HCEC 1CT (cell line): ENCODE data around the gene KCNMB4.
A peak's percentile ranks its signal among the peaks of the same experiment; 100 is the strongest.
"Not testable (repeated sequence)": the region's sequence is repeated elsewhere in the genome, so short reads cannot be mapped to it uniquely, and the experiment has no call there.

Experiments
- DNase-seq: peaks from one replicate; pipeline ENCODE4 v3.0.0-alpha.2; 2017

The KCNMB4 gene

DNA sequence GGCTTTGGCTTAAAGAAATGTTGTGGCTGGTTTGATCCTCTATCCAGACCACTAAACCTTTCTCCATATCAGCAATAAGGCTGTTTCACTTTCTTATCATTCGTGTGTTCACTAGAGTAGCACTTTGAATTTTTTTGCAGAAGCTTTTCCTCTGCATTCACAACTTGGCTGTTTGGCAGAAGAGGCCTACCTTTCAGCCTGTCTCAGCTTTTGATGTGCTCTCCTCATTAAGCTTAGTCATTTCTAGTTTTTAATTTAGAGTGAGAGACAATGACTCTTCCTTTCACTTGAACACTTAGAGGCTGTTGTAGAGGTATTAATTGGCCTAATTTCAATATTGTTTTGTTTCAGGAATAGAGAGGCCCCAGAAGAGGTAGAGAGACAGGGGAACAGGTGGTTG lies 13.8 kb downstream of the KCNMB4 start:
- no peak for DNase-seq

GRCh38 chr12:70383484-70383883 lies 17.4 kb downstream of the KCNMB4 start:
- DNase-seq: no peak

DNA sequence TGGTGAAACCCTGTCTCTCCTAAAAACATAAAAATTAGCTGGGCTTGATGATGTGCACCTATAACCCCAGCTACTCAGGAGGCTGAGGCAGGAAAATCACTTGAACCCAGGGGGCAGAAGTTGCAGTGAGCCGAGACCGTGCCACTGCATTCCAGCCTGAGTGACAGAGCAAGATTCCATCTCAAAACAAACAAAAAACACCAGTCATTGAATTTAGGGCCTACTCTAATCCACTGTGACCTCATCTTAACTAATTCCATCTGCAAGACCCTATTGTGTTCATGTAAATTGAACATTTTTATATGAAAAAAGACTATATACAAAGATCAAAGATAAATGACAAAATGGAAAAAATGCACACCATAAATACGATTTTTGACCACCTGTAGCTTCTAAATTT lies 17.8 kb downstream of the KCNMB4 start:
- no peak for DNase-seq

DNA sequence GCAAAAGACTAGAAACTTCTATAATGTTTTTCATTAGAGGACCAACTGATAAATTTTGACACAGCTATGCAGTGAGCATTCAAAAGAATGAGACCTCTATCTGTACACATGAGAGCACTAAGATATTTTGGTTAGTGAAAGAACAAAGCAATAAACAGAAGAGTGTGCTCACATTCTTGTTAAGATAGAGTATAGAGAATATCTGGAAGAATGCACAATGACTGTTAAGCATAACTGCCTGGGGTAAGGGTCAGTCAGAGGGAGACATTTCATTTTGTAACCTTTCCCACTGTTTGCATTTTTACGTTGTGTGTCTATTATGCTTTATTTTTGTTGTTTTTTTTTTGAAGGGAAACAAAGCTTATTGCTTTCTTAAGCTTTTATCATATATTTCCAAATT lies 20.7 kb downstream of the KCNMB4 start:
- DNase-seq: no peak

- DNase-seq: no peak
These were observed 23.6 kb downstream of the KCNMB4 start for GRCh38 chr12:70389678-70390077.

DNA sequence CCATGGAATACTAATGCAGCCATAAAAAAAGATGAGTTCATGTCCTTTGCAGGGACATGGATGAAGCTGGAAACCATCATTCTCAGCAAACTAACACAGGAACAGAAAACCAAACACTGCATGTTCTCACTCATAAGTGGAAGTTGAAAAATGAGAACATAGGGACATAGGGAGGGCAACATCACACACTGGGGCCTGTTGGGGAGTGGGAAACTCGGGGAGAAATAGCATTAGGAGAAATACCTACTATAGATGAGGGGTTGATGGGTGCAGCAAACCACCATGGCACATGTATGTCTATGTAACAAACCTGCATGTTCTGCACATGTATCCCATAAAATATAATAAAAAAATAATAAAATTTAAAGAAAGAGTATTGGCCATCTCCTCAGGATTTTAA lies 26.5 kb downstream of the KCNMB4 start:
- DNase-seq: not testable (repeated sequence)

- DNase-seq: peak; percentile 15
These were observed 27.9 kb downstream of the KCNMB4 start for GRCh38 chr12:70393787-70394499.

GRCh38 chr12:70398002-70398401 lies 31.9 kb downstream of the KCNMB4 start:
- DNase-seq: no peak

- DNase-seq: no peak
These were observed 32.8 kb downstream of the KCNMB4 start for GRCh38 chr12:70398862-70399261.

DNA sequence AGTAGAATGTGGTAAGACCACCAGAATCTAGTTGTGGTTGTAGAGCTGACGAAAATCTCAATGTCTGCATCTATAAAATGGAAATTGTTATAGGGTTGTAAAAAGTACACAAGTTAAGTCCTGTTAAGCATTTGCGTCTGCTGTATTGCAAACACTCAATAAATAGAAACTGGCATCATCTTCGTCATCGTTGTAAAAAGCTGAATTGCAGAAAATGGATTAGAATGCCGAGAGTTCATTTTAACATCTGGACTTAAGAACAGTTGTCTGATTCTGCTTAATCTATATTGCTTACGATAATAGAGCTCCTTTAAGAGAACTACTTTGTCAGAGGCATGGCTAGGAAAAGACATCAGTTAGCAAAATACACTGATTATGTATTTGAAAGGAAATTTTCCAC lies 33.2 kb downstream of the KCNMB4 start:
- DNase-seq: no peak

GRCh38 chr12:70400124-70400523 lies 34.0 kb downstream of the KCNMB4 start:
- no peak for DNase-seq

DNA sequence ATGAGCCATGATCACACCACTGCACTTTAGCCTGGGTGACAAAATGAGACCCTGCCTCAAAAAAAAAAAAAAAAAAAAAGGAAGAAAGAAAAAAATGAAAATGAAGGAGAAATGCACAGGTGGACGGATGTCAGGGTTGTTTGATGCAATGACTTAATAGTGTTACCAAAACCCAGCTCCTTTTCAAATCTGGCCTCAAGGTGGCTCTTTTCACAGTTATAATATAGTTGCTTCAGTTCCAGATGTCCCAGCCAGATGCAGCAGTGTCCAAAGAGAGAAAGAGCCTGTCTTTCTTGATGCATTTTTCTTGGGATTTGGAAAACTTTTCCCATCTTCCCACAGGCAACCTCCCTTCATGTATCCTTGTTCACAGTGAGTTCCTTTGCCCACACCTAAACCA lies 36.5 kb downstream of the KCNMB4 start:
- DNase-seq: peak; percentile 5

DNA sequence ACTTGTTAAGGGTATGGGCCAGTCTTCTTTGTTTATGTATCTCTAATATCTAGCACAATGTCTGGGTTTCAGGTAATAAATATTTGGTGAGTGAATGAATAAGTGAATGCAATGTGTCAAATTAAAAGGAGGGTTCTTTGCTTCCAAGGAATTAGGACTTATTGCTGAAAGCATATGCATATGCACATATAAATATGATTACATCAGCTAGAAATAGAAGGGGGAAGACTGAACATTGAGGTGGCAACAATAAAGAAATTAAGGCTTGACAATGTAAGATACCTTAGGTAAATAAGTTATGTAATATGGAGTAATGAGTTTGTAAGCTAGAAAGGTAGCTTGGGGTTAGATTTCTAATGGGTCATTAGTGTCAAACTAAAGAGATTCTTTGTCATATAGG lies 37.7 kb downstream of the KCNMB4 start:
- no peak for DNase-seq

DNA sequence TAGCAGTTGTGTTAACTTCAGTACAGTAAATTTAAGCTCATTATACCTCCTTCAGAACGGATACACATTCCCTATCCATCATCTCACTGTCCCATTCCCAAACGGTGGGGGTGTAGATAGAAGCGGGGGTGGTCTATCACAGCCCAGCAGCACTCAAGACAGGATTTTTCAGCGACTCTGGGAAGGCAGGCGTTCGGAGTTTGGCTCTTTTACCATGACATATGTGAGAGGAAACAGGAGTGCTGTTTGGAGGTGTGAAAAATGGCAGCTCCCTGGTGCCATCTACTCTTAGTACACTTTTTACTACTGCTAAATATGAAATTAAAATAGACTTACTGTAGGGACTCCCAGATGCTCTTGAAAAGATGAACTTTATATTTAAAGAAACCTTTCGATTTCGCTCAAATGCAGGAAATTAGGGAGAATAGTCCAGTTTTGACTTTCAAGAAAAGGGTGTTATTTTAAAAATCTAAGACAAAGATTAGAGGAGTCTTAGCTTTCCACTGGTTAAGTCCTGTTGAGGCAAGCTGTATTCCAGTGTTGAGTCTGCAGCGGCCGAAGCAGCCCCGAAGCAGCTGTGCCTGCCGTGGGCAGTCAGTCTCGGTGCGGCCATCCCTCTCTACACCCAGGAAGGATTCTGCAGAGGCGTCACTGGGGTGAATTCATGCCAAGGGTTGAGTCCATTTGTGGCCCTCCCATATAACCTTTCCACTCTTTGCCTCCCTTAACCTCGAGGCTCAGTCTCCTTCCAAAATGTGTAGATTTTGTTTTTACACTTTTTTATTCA lies 42.1 kb downstream of the KCNMB4 start:
- DNase-seq: no peak

DNA sequence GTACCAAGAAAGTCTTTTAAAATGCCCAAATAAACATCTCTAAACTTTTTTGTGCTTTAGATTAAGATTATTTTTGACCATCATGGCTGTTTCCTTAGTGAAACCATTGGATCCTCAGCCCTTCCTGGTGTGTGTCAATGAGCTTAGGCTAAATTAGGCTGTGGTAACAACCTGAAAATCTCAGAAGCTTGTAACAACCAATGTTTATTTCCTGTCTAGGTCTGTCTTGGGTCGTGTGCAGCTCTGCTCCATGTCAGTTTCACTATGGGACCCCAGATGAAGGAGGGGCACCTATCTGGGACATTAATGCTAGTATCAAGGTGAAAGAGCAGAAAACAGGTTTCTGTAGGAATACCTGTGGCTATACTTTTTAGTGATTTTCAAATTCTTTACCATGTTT lies 49.9 kb downstream of the KCNMB4 start:
- DNase-seq: no peak

GRCh38 chr12:70417121-70417520 lies 51.0 kb downstream of the KCNMB4 start:
- DNase-seq: no peak

GRCh38 chr12:70418101-70418500 lies 52.0 kb downstream of the KCNMB4 start:
- no peak for DNase-seq

DNA sequence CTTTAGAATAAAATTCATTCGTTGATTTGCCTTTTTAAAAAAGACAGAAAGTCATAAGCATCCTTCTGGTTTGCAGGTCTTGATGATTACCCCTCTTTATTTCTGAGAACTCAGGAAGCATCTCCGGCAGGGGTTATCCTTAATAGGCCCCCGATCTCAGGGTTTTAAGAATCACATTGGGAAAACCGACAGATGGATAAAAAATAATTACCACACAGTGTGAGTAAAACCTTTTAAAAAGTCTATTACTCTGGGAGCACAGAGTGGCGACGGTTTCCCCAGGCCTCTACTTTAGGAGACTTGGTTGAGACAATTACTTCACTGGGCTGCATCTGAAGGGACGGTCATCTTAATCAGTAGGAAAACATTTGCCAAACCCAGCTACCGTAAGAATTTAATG lies 56.5 kb downstream of the KCNMB4 start:
- no peak for DNase-seq

GRCh38 chr12:70426620-70427019 lies 60.5 kb downstream of the KCNMB4 start:
- DNase-seq: no peak

DNA sequence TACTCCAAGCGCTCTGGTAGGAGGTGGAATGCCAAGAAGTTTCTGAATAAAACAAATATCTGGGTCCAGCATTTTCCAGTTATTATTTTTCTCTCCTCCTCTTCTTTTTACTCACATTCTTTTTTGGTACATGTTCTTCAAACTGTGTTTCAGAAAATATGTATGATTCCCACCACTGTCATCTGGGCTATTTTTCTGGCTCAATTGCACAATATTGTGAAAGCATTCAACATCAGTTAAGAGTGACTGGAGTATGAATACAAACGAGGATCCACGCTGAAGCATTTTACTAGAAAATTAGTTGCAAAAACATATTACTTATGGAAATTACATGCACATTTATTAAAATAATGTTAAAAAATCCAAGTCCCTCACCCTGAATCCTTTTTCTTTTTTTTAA lies 61.5 kb downstream of the KCNMB4 start:
- no peak for DNase-seq

- DNase-seq: no peak
These were observed 64.3 kb downstream of the KCNMB4 start for GRCh38 chr12:70430400-70430799.

DNA sequence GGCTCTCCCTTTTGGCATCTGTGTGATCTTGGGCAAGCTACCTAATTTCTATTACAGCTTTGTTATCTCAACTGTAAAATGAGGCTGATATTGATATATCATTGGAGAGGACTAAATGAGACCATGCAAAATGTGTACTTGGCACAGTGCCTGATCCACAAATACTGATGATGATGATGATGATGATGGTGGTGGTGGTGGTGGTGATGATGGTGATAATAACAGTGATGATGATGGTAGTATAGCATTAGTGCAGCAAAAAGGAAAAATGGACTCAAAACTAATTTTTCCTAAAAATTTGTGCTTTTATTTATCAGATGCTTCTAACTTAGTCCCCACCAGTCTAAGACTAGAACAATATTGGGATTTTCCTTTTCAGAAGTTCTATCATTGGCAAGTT lies 70.7 kb downstream of the KCNMB4 start:
- no peak for DNase-seq

DNA sequence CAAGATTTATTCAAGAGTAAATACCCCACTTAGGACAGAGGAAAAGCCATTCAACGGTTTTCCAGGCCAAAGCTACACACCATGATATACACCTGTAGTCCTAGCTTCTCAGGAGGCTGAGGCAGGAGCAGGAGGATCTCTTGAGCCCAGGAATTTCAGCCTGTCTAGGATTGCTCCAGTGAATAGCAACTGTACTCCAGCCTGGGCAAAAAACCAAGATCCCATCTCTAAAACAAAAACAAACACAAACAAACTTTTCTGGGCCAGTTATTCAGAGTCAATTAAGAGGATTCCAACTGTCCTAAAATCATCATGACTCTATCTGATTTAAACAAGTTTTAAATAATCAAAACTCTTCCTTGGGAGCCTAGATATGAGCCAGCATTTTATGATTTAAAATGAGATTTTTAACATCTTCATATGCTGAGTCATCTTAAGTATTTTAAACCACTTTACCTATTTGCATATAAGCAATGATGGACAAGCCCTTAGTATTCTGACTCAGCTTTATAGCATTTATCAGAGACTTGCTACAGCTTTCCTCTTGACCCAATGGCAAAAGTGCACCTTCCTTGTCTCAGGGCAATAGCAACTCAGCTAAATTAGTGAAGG lies 77.1 kb downstream of the KCNMB4 start:
- peak; percentile 15 for DNase-seq

GRCh38 chr12:70444903-70445302 lies 78.8 kb downstream of the KCNMB4 start:
- DNase-seq: no peak
